ENCODE data around the gene P2RY1. TPM values are rescaled to one million over a fixed set of nuclear protein-coding genes. Genes with fewer than 3 reads are reported as not detected.
A peak's percentile ranks its signal among the peaks of the same experiment; 100 is the strongest.

Gene P2RY1
- total RNA-seq (2014; rRNA removed; shearing (Covaris generic)) = 25.1 and 38.2 TPM in 2 replicates

GRCh38 chr3:152834776-152835600 lies at the start of gene P2RY1:
Gene P2RY1 (plus strand): TSS chr3:152835131. CDS start chr3:152835783, 652 bp downstream.
- H3K36me3 ChIP-seq (replicated peaks; ENCODE audit: control insufficient read depth, insufficient read depth, low read length) = no peaks in the 10 kb centered on the region
- peaks cover 13% of the 10 kb centered on the region for H3K27me3 ChIP-seq (ENCODE audit: control insufficient read depth, insufficient read depth, low read length)
- peak within 1 kb of the TSS; percentile 89 for H3K4me3 ChIP-seq (ENCODE audit: insufficient read depth, low read depth, low read length)
- DNase-seq = peak; percentile 93

GRCh38 chr3:152786977-152787681 lies 47.8 kb upstream of the P2RY1 start:
- no peaks in the 10 kb centered on the region for H3K27me3 ChIP-seq (ENCODE audit: control insufficient read depth, insufficient read depth, low read length)
- DNase-seq = no peak
- H3K4me3 ChIP-seq (ENCODE audit: insufficient read depth, low read depth, low read length) = no peak overlapping the region
- no peaks in the 10 kb centered on the region for H3K36me3 ChIP-seq (replicated peaks; ENCODE audit: control insufficient read depth, insufficient read depth, low read length)

- H3K4me3 ChIP-seq (ENCODE audit: insufficient read depth, low read depth, low read length) = no peak overlapping the region
- no peak for DNase-seq
These were observed 44.1 kb upstream of the P2RY1 start for GRCh38 chr3:152790651-152791387.

GRCh38 chr3:152793969-152794368 lies 41.0 kb upstream of the P2RY1 start:
- Histone ChIP-seq H3K27me3 (ENCODE audit: control insufficient read depth, insufficient read depth, low read length) (no peaks in the 10 kb centered on the region), H3K36me3 (replicated peaks; ENCODE audit: control insufficient read depth, insufficient read depth, low read length) (no peaks in the 10 kb centered on the region), H3K4me3 (ENCODE audit: insufficient read depth, low read depth, low read length) (no peak overlapping the region)
- DNase-seq = no peak

More at GRCh38 chr3:152790651-152791387, 44.1 kb upstream of the P2RY1 start:
- no peaks in the 10 kb centered on the region for H3K27me3 ChIP-seq (ENCODE audit: control insufficient read depth, insufficient read depth, low read length)
- no peaks in the 10 kb centered on the region for H3K36me3 ChIP-seq (replicated peaks; ENCODE audit: control insufficient read depth, insufficient read depth, low read length)

- no peaks in the 10 kb centered on the region for H3K36me3 ChIP-seq (replicated peaks; ENCODE audit: control insufficient read depth, insufficient read depth, low read length)
- H3K27me3 ChIP-seq (ENCODE audit: control insufficient read depth, insufficient read depth, low read length) = no peaks in the 10 kb centered on the region
- no peak for DNase-seq
- no peak overlapping the region for H3K4me3 ChIP-seq (ENCODE audit: insufficient read depth, low read depth, low read length)
These were observed 37.0 kb upstream of the P2RY1 start for GRCh38 chr3:152797751-152798432.

- no peaks in the 10 kb centered on the region for H3K27me3 ChIP-seq (ENCODE audit: control insufficient read depth, insufficient read depth, low read length)
- DNase-seq = no peak
- H3K4me3 ChIP-seq (ENCODE audit: insufficient read depth, low read depth, low read length) = no peak overlapping the region
- no peaks in the 10 kb centered on the region for H3K36me3 ChIP-seq (replicated peaks; ENCODE audit: control insufficient read depth, insufficient read depth, low read length)
These were observed 22.8 kb upstream of the P2RY1 start for GRCh38 chr3:152811974-152812760.

- Histone ChIP-seq H3K36me3 (replicated peaks; ENCODE audit: control insufficient read depth, insufficient read depth, low read length) (no peaks in the 10 kb centered on the region), H3K27me3 (ENCODE audit: control insufficient read depth, insufficient read depth, low read length) (no peaks in the 10 kb centered on the region), H3K4me3 (ENCODE audit: insufficient read depth, low read depth, low read length) (no peak overlapping the region)
- no peak for DNase-seq
These were observed 17.5 kb upstream of the P2RY1 start for GRCh38 chr3:152817400-152817799.

GRCh38 chr3:152818027-152818426 lies 16.9 kb upstream of the P2RY1 start:
- no peak overlapping the region for H3K4me3 ChIP-seq (ENCODE audit: insufficient read depth, low read depth, low read length)
- no peaks in the 10 kb centered on the region for H3K36me3 ChIP-seq (replicated peaks; ENCODE audit: control insufficient read depth, insufficient read depth, low read length)
- no peaks in the 10 kb centered on the region for H3K27me3 ChIP-seq (ENCODE audit: control insufficient read depth, insufficient read depth, low read length)
- DNase-seq = no peak

- Histone ChIP-seq H3K4me3 (ENCODE audit: insufficient read depth, low read depth, low read length) (no peak overlapping the region), H3K36me3 (replicated peaks; ENCODE audit: control insufficient read depth, insufficient read depth, low read length) (no peaks in the 10 kb centered on the region), H3K27me3 (ENCODE audit: control insufficient read depth, insufficient read depth, low read length) (no peaks in the 10 kb centered on the region)
- DNase-seq = no peak
These were observed 11.8 kb upstream of the P2RY1 start for GRCh38 chr3:152823173-152823572.

- H3K36me3 ChIP-seq (replicated peaks; ENCODE audit: control insufficient read depth, insufficient read depth, low read length) = no peaks in the 10 kb centered on the region
- no peak overlapping the region for H3K4me3 ChIP-seq (ENCODE audit: insufficient read depth, low read depth, low read length)
- DNase-seq = no peak
These were observed 11.2 kb upstream of the P2RY1 start for GRCh38 chr3:152823781-152824180.

GRCh38 chr3:152825566-152825965 lies 9.4 kb upstream of the P2RY1 start:
- no peak for DNase-seq
- Histone ChIP-seq H3K4me3 (ENCODE audit: insufficient read depth, low read depth, low read length) (no peak overlapping the region), H3K27me3 (ENCODE audit: control insufficient read depth, insufficient read depth, low read length) (no peaks in the 10 kb centered on the region), H3K36me3 (replicated peaks; ENCODE audit: control insufficient read depth, insufficient read depth, low read length) (no peaks in the 10 kb centered on the region)

More at GRCh38 chr3:152823781-152824180, 11.2 kb upstream of the P2RY1 start:
- no peaks in the 10 kb centered on the region for H3K27me3 ChIP-seq (ENCODE audit: control insufficient read depth, insufficient read depth, low read length)

- H3K36me3 ChIP-seq (replicated peaks; ENCODE audit: control insufficient read depth, insufficient read depth, low read length) = no peaks in the 10 kb centered on the region
- no peak for DNase-seq
- no peak overlapping the region for H3K4me3 ChIP-seq (ENCODE audit: insufficient read depth, low read depth, low read length)
- H3K27me3 ChIP-seq (ENCODE audit: control insufficient read depth, insufficient read depth, low read length) = no peaks in the 10 kb centered on the region
These were observed 8.5 kb upstream of the P2RY1 start for GRCh38 chr3:152826476-152826875.

- Histone ChIP-seq H3K4me3 (ENCODE audit: insufficient read depth, low read depth, low read length) (no peak overlapping the region), H3K27me3 (ENCODE audit: control insufficient read depth, insufficient read depth, low read length) (no peaks in the 10 kb centered on the region), H3K36me3 (replicated peaks; ENCODE audit: control insufficient read depth, insufficient read depth, low read length) (no peaks in the 10 kb centered on the region)
- no peak for DNase-seq
These were observed 7.6 kb upstream of the P2RY1 start for GRCh38 chr3:152827313-152827712.

Data from H7 (cell line).